GM18907 (cell line): ENCODE measurements around the gene RAE1.

ENCODE experiments used
- ATAC-seq: cut with Tn5 transposase; IDR thresholded peaks from one replicate; pipeline ENCODE4 v1.9.1; 2021; ENCODE audit warnings: mild to moderate bottlenecking, moderate library complexity; ENCODE audit not compliant: unreplicated experiment

Gene RAE1

DNA sequence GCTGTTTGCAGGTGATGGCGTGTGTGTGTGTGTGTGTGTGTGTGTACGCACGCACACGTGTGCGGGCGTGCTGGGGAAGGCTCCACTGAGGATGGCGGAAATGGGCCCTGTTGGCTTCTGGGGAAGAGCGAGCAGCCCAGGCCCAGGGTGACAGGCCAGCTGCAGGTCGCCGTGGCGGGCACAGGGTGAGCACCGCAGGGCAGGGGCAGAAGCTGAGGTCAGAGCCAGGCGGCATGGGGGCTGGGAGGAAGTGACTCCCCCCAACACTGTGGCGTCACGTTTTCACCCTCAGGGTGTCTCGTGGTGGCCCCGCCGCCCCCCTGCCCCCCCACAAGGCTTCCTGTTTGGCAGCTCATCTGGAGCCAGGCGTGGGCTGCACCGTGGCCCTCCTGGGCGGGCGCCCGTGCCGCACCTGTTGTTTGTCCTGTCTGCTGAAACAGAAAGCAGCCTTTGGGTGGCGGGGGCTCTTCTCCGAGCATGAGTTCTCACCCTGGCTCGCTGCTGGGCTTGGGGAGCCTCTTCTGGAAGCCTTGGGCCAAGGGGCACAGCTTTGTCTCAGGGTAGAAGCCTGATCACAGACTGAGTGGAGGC lies 47.3 kb downstream of the RAE1 start:
- ATAC-seq, result peak; percentile 67

DNA sequence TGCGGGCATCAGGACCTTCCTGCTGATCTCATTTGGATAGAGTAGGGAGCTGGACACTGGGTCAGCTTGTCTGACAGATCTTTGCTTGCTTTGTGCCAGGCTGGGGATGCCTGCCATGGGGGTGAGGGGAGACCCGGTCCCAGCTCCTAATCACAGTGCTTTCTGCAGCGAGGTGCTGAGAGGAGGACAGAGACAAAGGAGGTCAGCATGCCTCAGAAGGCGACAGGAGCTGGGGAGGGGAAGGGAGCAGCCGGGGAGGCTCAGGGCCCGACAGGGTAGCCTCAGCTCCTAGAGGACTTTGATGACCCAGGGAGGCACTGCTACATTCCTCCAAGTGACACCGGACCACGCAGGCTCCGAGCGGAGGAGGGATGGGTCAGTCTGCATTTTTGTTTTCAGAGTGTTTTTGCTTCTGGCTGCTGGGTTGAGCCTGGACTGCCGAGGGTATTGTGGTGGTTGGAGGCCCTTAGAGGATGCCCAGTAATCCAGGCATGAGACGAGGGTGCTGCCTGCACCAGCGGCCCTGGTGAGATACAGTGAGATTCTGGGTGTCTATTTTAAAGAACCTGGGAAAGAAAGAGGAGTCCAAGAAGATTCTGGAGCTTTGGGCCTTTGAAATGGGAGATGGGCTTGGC lies 48.0 kb downstream of the RAE1 start:
- no peak for ATAC-seq

DNA sequence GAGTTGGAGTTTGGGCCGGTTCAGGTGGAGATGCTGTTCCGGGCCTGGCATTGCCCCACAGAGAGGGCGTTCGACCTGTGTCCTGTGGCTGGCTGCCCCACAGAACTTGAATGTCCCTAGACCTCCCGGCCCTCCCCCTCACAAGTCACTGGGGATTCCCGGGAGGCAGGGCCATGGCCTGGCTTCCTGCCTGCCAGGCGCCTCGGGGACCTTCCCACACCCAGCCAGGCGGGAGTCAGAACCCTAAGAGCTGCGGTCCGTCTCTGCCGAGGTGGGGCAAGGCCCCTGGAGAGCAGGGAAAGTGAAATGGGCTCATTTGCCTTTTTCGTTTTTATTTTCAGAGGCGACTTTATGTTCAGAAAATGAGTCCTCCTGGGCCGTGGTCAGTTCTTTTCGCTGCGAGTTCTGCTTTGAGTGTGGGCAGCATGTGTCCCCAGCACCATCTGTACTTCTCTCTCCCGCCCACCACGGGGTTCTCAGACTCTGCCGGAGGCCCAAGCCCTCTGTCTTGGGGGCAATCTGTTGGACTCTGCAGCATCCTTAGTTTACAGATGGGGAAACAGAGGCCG lies 48.6 kb downstream of the RAE1 start:
- peak; percentile 44 for ATAC-seq

DNA sequence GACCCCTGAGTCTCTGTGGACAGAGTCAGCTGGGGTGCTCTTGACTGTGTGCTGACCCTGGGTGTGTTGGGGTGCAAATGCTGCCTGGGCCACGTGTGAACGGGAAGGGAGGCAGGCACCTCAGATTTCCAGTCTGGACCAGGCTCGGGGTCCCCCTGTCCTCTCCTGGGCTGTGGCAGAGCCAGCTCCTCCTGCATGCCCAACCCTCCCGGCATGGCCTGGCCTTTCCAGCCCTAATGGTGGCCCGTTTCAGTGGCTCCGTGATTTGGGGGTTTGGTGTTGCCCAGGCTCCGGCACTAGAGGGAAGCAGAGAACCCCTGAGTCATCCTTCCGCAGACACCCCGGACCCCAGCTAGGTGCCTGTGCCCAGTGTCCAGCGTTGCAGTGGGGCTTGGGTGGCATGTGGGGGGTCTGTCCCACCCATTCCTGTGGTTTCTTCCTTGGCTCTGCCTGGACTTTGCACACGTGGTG lies 49.2 kb downstream of the RAE1 start:
- ATAC-seq, result no peak

DNA sequence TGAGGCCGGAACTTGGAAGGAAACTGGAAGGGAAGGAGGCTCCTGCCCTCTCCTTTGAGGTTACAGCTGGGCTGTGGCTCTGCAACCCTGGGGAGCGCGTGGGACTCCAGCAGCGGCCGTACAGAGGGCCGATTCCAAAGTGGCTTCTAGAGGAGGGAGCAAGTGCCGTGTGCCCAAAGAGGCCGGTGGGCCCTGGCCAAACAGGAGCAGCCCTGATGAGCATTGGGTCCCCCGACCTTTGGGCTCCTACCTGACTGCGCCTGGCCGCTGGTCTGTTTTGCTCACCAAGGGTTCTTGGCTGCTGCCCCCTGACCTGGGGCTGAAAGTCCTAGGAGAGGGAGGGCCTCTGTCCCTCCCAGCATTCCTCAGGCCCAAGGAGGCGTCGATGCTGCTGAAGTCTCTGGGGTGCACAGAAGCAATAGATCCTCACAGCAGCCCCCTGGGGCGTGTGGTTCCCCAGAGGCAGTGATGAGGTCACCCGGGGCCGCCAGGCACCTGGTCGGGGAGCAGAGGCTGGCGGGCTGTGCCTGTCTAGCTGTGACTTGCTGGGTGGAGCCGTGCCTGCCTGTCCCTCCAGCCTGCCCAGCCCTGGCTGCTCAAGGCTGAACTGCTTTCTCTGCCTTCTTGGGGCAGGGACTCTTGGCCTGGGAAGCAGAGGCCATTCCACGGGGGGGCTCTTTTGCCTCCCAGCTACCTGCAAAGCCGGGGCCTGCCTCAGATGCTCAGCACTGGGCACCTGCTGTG lies 49.9 kb downstream of the RAE1 start:
- peak; percentile 36 for ATAC-seq

DNA sequence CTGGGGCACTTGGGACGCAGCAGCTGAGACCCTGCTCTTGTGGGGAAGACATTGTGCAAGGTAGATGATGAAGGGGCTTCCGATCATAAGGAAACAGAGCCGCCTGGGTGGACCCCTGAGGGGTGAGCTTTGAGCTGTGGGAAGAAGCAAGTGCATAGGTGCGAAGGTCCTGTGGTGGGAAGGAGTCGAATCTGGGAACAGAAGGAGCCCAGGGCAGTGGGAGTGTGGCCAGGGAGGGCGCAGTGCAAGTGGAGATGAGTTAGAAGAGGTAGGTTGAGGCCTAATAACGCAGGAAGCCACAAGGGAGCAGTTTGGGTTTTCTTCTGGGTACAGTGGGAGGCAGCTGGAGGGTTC lies 50.5 kb downstream of the RAE1 start:
- ATAC-seq, result no peak

DNA sequence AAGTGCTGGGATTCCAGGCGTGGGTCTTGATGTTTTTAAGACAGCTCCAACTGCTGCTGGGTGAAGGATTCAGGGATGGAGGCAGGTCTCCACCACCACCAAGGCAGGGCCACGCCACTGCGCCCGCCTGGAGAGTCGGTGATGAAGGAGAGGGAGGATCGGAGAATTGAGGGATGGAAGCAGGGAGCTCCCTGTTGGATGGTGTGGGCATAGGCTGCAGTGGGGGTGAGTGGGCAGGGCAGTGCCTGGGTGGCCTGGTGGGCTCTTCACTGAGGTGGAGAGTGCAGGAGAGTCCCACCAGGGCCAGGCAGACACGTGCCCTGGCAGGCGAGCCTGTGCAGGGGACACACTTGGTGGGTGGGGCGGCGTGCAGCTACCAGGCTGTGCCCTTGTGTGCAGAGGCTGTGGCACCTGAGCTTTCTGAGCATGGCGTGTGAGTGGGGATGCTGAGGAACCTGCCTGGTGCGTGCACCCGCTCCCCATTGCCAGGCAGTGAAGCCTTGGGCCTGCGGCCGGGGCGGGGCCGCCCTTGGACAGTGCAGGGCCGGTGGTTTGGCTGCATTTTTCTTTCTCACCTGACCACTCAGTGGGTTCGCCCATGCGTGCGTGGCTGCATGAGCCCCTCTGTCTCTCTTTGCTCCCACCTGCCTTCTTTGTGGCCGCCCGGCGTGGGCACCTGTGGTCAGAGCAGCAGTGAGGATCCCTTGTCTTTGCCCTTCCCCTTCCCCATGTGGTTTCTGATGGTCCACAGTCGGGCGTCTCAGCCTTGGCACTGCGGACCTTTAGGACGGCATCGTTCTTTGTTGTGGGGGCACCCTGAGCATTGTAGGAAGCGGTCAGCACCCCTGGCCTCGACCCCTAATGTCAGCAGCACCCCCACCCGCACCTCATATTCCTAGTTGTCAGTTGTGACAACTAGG lies 51.4 kb downstream of the RAE1 start:
- no peak for ATAC-seq

DNA sequence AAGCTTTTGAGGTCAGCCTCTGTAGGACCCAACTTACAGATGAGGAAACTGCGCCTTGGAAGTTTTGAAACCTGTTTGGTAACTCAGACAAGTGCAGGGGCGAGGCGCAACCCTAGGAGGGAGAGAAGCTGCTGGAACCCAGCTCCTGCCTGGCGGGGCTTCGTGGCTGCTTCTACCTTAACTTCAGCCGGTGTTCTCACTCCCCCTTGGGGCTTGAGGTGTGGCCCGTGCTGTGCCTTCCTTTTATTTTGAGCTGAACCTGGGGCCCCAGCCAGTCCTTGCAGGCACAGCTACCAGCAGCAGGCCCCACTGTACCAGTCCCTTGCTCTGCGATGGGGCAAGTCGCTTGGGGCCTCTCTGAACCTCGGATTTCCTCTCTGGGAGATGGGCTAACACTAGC lies 52.2 kb downstream of the RAE1 start:
- no peak for ATAC-seq

DNA sequence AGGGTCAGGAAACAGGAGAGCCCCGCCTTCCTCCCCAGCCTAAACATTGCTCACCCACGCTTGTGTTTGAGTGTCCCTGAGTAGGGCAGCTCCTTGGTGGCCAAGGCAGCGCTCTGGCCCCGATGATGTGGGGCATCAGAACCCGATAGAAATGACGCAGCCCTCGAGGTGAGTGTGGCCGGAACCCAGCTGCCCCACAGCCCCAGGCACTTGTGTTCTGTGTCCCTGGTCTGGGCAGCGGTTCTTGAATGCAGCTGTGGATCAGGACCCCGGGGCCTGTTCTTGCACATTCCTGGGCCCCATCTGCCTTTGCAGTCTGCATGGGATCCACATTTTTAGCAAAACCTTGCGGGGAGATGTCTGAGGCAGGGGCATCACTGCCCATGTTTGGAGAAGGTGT lies 53.0 kb downstream of the RAE1 start:
- no peak for ATAC-seq

DNA sequence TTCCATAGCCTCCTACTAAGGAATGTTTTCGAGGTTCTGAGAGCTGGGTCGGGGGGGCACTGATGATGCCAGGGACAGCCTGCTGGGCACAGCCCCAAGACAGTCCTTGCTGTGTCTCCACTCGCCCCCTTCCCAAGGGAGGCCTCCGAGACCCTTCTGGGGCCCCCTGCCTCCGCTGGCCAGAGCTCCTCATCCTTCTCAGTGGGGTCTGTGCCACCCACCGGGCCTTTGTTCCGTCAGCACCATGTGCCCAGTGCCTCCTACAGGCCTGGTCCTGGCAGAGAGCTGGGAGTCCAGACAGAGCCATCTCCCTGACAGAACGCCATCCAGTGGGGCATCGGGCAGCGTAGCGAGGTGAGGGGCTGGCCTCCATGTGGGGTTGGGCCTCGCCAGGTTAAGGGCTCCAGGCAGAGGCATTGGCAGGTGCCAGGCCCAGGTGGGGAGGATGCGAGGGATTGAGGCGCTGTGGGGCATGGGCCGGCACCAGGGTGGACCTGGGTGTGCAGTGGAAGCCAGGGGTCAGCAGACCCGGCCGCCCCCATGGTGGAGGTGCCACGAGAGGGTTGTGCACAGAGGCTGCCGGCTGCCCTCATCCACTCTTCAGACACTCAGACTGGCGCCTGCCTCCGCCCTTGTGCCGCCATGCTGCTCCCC lies 53.5 kb downstream of the RAE1 start:
- ATAC-seq, result no peak

DNA sequence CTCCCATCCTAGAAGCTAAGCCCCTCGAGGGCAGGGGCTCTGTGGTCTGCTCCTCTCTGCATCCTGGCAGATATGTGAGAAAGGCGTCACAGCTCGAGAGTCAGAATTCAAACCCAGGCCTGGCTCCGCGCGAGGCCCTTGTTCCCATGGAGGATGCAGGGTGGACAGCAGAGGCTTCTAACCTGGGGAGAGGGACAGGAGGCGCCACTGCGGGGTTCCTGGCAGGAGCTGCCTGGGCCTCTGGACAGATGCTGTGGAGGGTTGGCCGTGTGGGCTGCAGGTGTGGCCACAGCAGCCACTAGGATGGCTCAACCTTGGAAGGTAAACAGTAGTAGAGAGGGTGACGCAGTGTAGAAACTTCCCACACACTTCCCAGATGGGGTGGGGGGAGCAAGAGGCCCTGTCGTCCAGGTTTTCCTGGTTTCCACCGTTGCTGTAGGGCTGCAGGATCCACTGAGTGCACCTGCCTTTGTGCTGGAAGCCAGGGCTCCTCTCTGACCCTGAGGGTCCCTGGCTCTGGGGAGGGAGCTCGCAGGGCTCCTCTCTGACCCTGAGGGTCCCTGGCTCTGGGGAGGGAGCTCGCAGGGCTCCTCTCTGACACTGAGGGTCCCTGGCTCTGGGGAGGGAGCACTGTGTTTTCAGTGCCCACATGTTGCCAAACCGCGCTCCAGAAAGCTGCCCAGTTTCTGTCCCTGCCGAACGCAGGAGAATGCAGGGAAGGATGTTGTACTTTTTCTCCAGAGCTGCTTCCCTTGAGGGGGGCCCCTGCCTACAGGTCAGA lies 54.4 kb downstream of the RAE1 start:
- no peak for ATAC-seq

DNA sequence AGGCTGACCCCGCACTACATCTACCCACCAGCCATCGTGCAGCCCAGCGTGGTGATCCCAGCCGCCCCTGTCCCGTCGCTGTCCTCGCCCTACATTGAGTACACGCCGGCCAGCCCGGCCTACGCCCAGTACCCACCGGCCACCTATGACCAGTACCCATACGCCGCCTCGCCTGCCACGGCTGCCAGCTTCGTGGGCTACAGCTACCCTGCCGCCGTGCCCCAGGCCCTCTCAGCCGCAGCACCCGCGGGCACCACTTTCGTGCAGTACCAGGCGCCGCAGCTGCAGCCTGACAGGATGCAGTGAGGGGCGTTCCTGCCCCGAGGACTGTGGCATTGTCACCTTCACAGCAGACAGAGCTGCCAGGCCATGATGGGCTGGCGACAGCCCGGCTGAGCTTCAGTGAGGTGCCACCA lies 56.5 kb downstream of the RAE1 start:
- ATAC-seq, result no peak

DNA sequence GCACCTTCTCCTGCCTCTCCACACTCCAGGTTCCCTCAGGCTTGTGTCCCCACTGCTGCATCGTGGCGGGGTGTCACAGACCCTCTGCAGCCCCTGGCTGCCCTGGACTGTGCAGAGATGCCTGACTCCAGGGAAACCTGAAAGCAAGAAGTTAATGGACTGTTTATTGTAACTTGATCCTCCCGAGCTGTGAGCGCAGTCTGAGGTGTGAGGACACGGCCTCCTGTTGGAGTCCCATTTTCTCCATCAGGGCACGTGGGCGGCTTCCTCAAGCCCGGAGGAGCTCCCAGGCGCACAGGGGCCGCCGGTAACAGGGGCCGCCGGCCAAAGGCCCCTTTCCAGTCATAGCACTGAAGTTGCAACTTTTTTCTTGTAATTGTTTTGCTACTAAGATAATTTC lies 57.1 kb downstream of the RAE1 start:
- no peak for ATAC-seq

DNA sequence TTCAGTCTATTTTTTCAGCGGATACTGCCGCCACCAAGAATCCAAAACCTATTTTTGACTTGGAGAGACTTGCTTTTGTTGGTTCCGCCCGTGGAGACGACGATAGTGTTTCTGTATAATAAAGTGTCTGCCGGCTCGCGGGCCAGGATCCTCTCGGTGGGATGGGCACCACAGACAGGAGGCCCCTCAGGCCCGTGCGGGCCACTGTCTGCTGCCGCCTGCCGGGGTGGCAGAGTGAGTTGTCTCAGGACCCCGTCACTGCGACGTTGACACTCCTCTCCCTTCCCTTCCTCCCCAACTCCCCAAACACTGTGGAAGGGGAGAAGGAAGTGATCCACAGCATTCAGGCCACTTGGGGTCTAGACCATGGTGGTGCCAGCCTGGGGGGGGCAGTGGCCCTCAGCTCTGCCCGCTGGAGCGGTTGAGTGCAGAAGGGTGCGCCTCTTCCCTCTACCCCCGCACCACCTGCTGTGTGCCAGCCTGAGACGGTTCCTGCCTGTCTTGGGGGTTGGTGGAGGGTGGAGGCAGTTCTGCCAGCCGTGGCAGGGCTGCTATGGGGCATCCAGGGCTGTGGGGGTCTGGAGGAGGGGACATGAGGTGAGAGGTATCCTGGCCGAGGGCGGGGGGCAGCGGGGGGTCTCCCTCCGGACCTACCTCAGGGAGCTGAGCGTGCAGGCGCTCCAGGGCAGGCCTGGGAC lies 57.6 kb downstream of the RAE1 start:
- ATAC-seq, result no peak

DNA sequence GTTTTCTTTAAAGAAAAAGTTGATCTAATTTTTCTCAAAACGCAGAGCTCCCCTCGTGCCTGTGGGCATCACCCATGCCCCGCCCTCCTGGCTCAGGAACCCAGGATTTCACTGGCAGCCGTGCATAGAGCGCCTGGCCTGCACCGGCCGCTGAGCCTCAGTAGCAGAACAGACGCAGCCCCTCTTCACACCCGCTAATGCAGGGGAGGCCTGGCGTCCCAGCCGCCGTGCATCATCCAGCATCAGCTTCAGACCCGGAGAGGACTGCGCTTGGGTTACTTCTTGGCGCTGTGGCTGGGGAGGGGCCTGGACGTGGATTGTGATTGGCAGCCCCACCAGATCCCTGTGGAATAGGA lies 58.2 kb downstream of the RAE1 start:
- no peak for ATAC-seq

DNA sequence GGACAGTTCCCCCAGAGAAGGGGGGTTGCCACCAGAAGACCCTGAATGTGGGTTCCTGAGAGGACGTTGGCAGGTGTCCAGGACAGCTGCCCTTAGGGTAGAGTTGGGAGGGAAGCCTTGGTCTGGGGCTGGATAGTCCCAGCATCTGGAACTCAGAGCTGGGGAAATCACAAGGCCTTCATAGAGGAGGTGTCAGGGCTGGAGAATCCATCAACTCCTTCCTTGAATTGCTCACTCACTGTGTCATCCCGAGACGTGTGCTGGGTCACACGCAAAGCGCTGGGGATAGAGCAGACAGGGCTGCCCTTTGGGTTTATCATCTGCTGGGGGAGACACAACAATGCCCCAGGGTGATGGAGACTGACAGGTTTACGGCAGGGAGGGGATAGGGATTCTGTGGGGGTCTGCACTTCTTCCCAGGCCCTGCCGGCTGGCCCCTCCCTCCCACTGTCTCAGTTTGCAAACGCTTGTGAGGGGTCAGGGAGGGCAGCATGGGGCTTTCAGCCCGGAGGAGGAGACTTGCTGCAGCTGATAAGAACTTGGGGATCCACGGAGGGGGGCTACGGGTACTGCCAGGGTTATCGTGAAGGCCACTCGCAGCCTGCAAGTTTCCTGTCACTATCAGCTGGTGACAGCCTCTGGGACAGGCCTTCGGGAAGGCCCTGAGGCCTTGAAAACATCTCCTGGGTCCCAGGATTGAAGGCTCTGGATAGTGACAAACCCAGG lies 58.8 kb downstream of the RAE1 start:
- ATAC-seq, result no peak

DNA sequence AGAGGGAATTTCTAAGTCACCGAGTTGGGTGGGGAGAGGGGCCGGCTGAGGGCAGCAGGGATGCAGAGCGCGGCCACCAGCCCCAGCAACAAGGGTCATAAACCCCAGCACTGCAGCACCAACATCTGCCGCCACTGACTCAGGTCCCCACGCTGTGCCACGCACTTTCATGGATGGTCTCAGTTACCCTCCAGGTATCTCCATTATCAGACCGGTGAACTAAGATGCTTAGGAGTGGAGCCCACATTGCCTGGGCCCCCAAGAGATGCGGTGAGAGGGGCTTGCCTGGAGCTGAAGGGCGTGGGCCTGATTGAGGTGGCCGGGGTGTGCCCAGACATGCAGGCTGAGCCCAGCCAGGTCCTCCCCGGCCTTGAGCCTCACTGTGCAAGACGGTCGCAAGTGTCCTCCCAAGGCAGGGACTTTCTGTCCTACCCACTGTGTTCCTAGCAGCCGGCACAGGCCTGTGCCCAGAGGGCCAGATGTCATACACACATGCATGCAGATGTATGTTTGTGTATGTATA lies 59.4 kb downstream of the RAE1 start:
- ATAC-seq, result no peak

DNA sequence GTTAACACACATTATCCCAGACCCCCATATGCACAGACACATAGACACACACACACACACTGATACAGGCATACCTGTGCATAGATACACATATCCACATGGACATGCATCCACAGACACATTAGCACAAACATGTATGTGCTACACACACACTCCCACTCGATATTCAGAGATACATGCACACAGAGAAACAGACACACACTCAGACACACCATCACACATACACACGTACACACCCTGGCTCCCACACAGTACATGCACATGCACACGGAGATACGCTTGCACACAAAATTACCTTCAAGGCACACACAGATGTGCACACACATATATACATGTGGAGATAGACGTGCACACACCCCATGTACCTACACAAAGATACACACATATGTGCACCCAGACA lies 59.9 kb downstream of the RAE1 start:
- ATAC-seq, result no peak
